ENCODE data around the gene RADIL.

The RADIL gene

GRCh38 chr7:4753598-4754432 is 129.7 kb downstream of the RADIL start:
- peak; percentile 91 for DNase-seq (ENCODE audit: low spot score)
- in situ Hi-C loops (cut with MboI; ENCODE audit: low sequenced_read_pairs, unreplicated experiment): loop anchor here (25.0 kb wide), 1 partner anchor 142 kb away; no protein-coding TSS in a partner anchor
- peak; percentile 97 for TF ChIP-seq CTCF (IDR thresholded peaks at IDR 0.05; ENCODE audit: borderline replicate concordance, control extremely low read depth, extremely low read depth, insufficient read depth, missing control alignments)

GRCh38 chr7:4751398-4751947 is 132.0 kb downstream of the RADIL start:
- DNase-seq (ENCODE audit: low spot score): no peak
- TF ChIP-seq CTCF (IDR thresholded peaks at IDR 0.05; ENCODE audit: borderline replicate concordance, control extremely low read depth, extremely low read depth, insufficient read depth, missing control alignments): no peak
- in situ Hi-C loops (cut with MboI; ENCODE audit: low sequenced_read_pairs, unreplicated experiment): loop anchor here (25.0 kb wide), 1 partner anchor 139 kb away; no protein-coding TSS in a partner anchor

- no peak for TF ChIP-seq CTCF (IDR thresholded peaks at IDR 0.05; ENCODE audit: borderline replicate concordance, control extremely low read depth, extremely low read depth, insufficient read depth, missing control alignments)
- in situ Hi-C loops (cut with MboI; ENCODE audit: low sequenced_read_pairs, unreplicated experiment): loop anchor here (25.0 kb wide), 1 partner anchor 137 kb away; no protein-coding TSS in a partner anchor
Measured at GRCh38 chr7:4749798-4750197, 133.7 kb downstream of the RADIL start.

GRCh38 chr7:4749363-4749762 is 134.2 kb downstream of the RADIL start:
- in situ Hi-C loops (cut with MboI; ENCODE audit: low sequenced_read_pairs, unreplicated experiment): no loop called here
- DNase-seq (ENCODE audit: low spot score): no peak
- no peak for TF ChIP-seq CTCF (IDR thresholded peaks at IDR 0.05; ENCODE audit: borderline replicate concordance, control extremely low read depth, extremely low read depth, insufficient read depth, missing control alignments)

More at GRCh38 chr7:4749798-4750197, 133.7 kb downstream of the RADIL start:
- no peak for DNase-seq (ENCODE audit: low spot score)

Data from GM13976 (cell line).